Central memory CD8-positive, alpha-beta T cell (primary cell): ENCODE measurements around the gene TPRG1L.
A peak's percentile ranks its signal among the peaks of the same experiment; 100 is the strongest.

Experiments
- ATAC-seq: fragments of 150-1000 bp; cut with Tn5 transposase; replicated peaks from 2 replicates; pipeline ENCODE4 v1.10.0; 2022; ENCODE audit warnings: mild to moderate bottlenecking, moderate FRiP score, moderate number of reproducible peaks; ENCODE audit not compliant: poor library complexity, severe bottlenecking; ENCODE audit errors: extremely low read depth
- DNase-seq, 2 donors: peaks; one replicate each; pipeline ENCODE4 v3.0.0; 2021; ENCODE audit warnings: low spot score in 2 of 2
- H3K27ac Mint-ChIP-seq: one replicate; pipeline ENCODE4 v1.8.0; 2022; ENCODE audit warnings: low read depth, mild to moderate bottlenecking, moderate library complexity, mixed read lengths
- H3K27me3 Mint-ChIP-seq: one replicate; pipeline ENCODE4 v1.8.0; 2022; ENCODE audit warnings: mixed read lengths
- H3K36me3 Mint-ChIP-seq: one replicate; pipeline ENCODE4 v1.8.0; 2022; ENCODE audit warnings: mild to moderate bottlenecking, moderate library complexity, mixed read lengths; ENCODE audit not compliant: insufficient read depth
- H3K4me1 Mint-ChIP-seq: one replicate; pipeline ENCODE4 v1.8.0; 2022; ENCODE audit warnings: mixed read lengths
- H3K4me3 Mint-ChIP-seq: one replicate; pipeline ENCODE4 v1.8.0; 2022; ENCODE audit warnings: mild to moderate bottlenecking, moderate library complexity, mixed read lengths
- H3K9me3 Mint-ChIP-seq: one replicate; pipeline ENCODE4 v1.8.0; 2022; ENCODE audit warnings: mixed read lengths

The TPRG1L gene

DNA sequence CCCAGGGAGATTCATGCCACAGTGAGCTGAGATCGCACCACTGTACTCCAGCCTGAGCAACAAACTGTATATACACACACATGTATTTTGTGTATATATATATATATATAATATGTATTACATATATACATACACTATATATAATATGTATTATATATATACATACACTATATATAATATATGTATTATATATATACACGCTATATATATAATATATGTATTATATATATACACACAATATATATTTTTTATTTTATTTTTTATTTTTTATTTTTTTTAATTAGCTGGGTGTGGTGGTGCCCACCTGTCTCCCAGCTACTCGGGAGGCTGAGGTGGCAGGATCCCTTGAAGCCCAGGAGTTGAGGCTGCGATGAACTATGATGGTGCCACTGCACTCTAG lies 36.8 kb downstream of the TPRG1L start:
- no peaks in the 10 kb centered on the region for H3K4me1 Mint-ChIP-seq
- ATAC-seq (no peak), DNase-seq (no peak)
- no peak overlapping the region for H3K27ac Mint-ChIP-seq
- H3K27me3 Mint-ChIP-seq: peaks cover 34% of the 10 kb centered on the region
- no peaks in the 10 kb centered on the region for H3K36me3 Mint-ChIP-seq
- H3K4me3 Mint-ChIP-seq: no peak overlapping the region
- H3K9me3 Mint-ChIP-seq: no peaks in the 10 kb centered on the region

DNA sequence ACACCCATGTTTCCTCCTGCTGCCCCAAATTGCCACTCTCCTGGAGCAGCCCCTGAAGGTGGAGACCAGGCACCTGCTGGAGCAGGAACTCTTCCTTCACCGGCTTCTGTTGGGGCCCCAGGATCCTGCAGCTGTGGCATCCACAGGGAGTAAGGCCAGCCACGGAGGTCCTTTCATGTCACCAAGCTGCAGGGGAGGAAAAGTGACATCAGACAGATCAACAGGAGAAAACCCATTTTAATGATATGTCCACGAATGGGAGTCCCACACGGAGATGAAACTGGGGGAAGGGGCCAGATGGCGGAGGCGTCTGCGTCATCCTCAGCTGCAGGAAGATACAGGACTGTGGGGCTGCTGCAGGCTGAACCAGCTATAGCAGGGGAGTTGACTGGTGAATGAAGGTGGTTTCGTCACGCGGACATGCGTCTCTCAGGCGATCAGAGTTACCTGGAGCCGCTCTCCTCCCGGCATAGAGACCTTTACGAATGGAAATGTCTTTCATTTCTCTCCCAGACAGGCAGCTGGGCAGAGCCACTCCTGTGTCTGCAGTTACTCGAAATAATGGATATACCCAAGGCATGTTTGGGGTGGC lies 37.4 kb downstream of the TPRG1L start:
- H3K4me1 Mint-ChIP-seq: no peaks in the 10 kb centered on the region
- no peak for ATAC-seq
- H3K27me3 Mint-ChIP-seq: peaks cover 34% of the 10 kb centered on the region
- no peak overlapping the region for H3K4me3 Mint-ChIP-seq
- no peak for DNase-seq
- H3K9me3 Mint-ChIP-seq: no peaks in the 10 kb centered on the region
- no peaks in the 10 kb centered on the region for H3K36me3 Mint-ChIP-seq
- no peak overlapping the region for H3K27ac Mint-ChIP-seq

GRCh38 chr1:3663999-3664699 lies 39.3 kb downstream of the TPRG1L start:
- H3K36me3 Mint-ChIP-seq: no peaks in the 10 kb centered on the region
- no peak overlapping the region for H3K27ac Mint-ChIP-seq
- no peaks in the 10 kb centered on the region for H3K9me3 Mint-ChIP-seq
- no peak overlapping the region for H3K4me3 Mint-ChIP-seq
- no peaks in the 10 kb centered on the region for H3K4me1 Mint-ChIP-seq
- no peak for DNase-seq
- peaks cover 26% of the 10 kb centered on the region for H3K27me3 Mint-ChIP-seq
- ATAC-seq: no peak

DNA sequence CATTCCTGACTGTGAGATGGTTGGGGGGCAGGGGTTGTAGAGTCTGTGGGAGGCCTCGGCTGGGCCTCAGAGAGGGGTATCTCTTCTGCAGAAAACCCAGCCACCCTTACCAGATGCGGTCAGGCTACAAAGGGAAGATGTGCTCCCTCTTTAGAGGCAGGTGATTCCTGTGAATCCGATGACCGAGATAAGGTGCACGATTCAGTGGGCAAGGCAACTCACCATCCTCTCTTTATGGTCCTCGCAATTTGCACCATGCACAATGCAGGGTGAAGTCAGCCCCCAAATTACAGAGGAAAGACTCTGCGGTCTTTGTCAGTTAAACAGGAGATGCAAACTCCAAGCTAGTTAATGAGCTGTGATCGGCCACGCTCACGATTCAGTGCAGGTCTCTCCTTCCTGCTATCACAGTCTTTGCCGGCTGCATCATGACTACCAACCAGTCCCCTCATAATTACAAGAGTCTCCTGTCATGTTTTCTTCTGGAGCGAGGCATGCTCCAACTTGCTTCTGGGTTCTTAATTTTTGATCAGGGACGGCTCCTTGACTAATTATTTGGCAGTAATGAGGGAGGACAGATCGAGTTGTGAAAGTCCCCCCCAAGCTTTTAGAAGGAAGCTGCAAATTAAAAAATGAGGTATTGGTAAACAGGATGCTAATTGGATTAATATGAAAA lies 40.0 kb downstream of the TPRG1L start:
- Mint-ChIP-seq H3K4me1 (no peaks in the 10 kb centered on the region), H3K36me3 (no peaks in the 10 kb centered on the region), H3K9me3 (no peaks in the 10 kb centered on the region), H3K27me3 (peaks cover 22% of the 10 kb centered on the region), H3K4me3 (no peak overlapping the region), H3K27ac (no peak overlapping the region)
- ATAC-seq (no peak), DNase-seq (no peak)

DNA sequence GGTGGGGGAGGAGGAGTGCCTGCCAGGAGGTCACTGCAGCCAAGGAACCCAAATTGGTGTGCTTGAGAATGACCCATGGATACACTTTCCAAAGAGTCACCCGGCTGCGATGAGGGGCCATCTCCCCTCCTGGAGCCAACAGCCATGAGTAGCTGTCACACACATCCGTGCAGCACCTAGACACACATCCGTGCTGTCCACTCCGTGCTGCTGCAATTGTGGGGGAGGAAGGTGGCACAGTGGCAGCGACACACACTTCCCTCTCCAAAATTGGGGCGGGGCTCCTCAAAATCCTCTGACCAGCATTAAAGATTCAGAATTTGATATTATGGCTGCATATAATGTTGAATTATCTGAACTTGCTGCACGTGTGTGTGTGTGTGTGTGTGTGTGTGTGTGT lies 43.3 kb downstream of the TPRG1L start:
- Mint-ChIP-seq H3K4me1 (peaks cover 9% of the 10 kb centered on the region), H3K27me3 (peaks cover 42% of the 10 kb centered on the region), H3K9me3 (no peaks in the 10 kb centered on the region), H3K4me3 (no peak overlapping the region), H3K36me3 (peaks cover 1% of the 10 kb centered on the region), H3K27ac (no peak overlapping the region)
- no peak for DNase-seq
- no peak for ATAC-seq

- DNase-seq (no peak), ATAC-seq (no peak)
- Mint-ChIP-seq H3K27me3 (peaks cover 48% of the 10 kb centered on the region), H3K36me3 (peaks cover 4% of the 10 kb centered on the region), H3K9me3 (no peaks in the 10 kb centered on the region), H3K4me1 (peaks cover 15% of the 10 kb centered on the region), H3K27ac (no peak overlapping the region), H3K4me3 (no peak overlapping the region)
Observed at GRCh38 chr1:3668585-3669300, 43.9 kb downstream of the TPRG1L start.

DNA sequence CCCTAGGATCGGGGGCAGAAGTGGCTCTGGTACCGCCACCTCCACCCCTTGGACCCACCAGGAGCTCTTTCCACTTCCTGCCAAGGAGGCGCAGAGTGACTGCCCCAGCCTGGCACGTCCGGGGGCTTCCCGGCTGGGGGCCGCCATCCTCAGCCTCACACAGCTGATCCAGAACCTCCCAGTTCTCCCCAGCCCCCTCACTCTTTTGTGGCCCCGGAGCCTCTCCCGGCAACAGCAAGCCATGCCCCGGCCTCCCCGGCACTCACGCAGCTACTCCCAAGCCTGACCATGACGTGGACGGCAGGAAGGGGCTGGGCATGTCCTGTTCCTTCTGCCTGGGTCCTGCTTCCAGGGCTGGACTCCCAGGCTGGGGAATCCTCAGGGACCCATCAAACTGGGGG lies 44.6 kb downstream of the TPRG1L start:
- peaks cover 4% of the 10 kb centered on the region for H3K36me3 Mint-ChIP-seq
- peaks cover 50% of the 10 kb centered on the region for H3K27me3 Mint-ChIP-seq
- H3K9me3 Mint-ChIP-seq: no peaks in the 10 kb centered on the region
- no peak for DNase-seq
- H3K27ac Mint-ChIP-seq: no peak overlapping the region
- H3K4me1 Mint-ChIP-seq: peaks cover 16% of the 10 kb centered on the region
- ATAC-seq: no peak
- H3K4me3 Mint-ChIP-seq: no peak overlapping the region

DNA sequence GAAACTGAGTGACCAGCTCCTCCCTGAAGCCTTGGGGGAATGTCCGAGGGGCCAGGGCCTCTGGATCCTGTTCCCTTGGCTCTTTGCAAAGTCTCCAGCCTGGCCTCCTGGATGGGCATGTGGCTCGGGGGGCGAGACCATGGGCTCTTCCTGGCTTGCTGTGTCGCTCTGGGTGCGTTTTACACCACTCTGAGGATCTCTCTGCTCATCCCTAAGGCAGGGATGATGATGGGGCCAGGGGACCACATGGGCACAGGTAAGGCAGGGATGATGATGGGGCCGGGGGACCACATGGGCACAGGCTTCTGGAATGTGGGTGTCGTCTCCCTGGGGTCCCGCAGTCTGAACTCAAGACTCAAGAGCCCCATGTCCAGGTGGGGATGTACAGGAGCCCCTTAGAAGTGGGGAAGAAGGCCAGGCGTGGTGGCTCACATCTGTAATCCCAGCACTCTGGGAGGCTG lies 45.2 kb downstream of the TPRG1L start:
- peaks cover 4% of the 10 kb centered on the region for H3K36me3 Mint-ChIP-seq
- ATAC-seq (no peak), DNase-seq (no peak)
- peaks cover 16% of the 10 kb centered on the region for H3K4me1 Mint-ChIP-seq
- peaks cover 50% of the 10 kb centered on the region for H3K27me3 Mint-ChIP-seq
- no peaks in the 10 kb centered on the region for H3K9me3 Mint-ChIP-seq
- H3K4me3 Mint-ChIP-seq: no peak overlapping the region
- H3K27ac Mint-ChIP-seq: no peak overlapping the region

DNA sequence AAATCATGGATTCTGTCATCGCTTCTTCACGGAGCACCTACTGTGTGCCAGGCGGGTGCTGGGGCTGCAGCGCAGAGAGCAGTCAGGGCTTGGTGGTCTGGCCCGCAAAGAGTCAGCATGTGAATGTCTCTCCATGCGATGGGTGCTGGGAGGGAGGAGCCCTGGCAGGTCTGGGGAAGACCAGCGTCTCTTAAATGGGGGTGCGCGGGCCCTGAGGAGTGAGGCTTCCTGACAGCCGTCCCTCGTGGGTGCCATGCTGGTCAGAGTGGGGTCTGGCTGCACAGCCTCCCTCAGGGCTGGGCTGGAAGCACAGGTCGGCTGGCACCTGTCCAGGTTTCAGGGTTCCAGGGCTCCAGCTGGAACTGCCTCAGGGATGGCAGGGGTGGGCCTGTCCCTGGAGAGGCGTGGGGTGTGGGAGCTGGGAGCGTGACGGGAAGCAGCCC lies 46.0 kb downstream of the TPRG1L start:
- no peak overlapping the region for H3K4me3 Mint-ChIP-seq
- peaks cover 50% of the 10 kb centered on the region for H3K27me3 Mint-ChIP-seq
- H3K36me3 Mint-ChIP-seq: peaks cover 4% of the 10 kb centered on the region
- ATAC-seq (no peak), DNase-seq (no peak)
- H3K4me1 Mint-ChIP-seq: peaks cover 16% of the 10 kb centered on the region
- H3K9me3 Mint-ChIP-seq: no peaks in the 10 kb centered on the region
- no peak overlapping the region for H3K27ac Mint-ChIP-seq

DNA sequence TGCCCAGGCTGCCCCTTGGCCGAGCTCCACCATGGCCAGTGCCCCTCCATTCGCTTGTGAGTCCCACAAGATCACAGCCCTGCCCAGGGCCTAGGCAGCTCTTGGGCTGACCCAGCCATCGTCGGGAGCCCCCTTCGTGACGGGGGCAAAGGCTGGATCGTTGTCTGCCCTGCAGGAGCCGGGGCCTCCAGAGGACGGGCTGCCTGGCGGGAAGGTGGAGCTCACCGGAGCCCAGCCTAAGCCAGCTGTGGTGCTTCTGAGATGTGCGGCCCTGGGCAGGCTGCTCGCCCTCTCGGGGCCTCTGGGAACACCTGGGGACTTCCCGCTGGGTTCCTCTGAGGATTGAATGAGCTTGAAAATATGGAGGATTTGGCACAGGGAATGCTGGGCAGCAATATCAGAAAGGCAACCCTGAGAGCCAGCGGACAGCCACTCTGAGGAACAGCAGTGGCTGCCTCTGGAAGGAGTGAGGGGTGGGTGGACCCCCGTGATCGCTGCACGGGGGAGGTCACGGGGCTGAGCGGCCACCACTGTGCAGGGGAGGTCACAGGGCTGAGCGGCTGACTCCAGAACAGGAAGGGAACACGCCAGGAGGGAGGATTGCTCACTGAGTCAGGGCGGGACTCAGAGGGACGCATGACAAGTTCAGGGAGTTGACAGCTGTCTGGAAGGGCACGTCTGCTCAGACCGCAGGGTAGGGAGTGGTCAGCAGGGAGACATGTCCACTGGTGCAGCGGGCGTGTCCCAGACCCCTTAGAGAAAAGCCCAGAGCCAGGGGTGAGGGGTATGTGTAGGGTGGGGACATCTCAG lies 46.8 kb downstream of the TPRG1L start:
- Mint-ChIP-seq H3K4me1 (peaks cover 16% of the 10 kb centered on the region), H3K36me3 (peaks cover 5% of the 10 kb centered on the region), H3K27me3 (peaks cover 46% of the 10 kb centered on the region), H3K27ac (no peak overlapping the region), H3K9me3 (no peaks in the 10 kb centered on the region), H3K4me3 (peak overlapping the region; percentile 23)
- DNase-seq: no peak
- no peak for ATAC-seq

DNA sequence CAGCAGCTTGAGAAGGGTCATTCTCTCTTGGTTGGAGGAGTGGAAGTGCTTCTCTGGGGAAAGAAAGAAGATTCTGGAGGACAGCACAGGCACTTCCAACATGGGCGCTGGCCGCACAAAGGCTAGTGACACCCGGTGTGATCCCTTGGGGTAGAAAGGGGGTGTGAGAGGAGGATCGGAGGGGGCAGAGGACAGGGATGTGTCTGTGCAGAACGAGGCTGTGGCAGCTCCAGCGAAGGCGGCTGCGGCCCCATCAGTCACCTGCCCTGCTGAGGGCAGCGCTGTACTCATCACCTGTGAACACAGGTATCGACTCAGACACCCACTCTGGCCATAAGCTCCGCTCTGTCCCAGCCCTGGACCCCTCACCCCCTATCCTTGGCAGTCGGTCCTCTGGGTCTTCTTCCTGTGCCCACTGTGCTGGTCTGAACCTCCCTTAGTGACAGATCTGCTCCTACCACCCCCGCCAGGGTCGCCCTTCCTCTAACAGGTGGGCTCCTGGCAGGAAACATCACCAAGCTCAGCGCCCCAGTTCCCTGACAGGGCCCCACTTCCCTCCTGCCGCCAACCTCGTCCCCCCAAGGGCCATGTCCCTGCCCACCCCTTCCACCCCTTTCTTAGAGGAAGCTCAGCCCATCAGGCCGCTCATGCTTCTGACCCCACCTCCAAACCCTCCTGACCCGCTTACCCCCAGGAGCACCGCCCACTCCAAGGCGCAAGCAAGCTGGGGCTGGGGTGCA lies 47.6 kb downstream of the TPRG1L start:
- ATAC-seq (no peak), DNase-seq (no peak)
- Mint-ChIP-seq H3K36me3 (peaks cover 5% of the 10 kb centered on the region), H3K4me3 (peak overlapping the region; percentile 72), H3K27ac (no peak overlapping the region), H3K9me3 (no peaks in the 10 kb centered on the region), H3K27me3 (peaks cover 39% of the 10 kb centered on the region), H3K4me1 (peaks cover 16% of the 10 kb centered on the region)
